AG10803 (cell line): ENCODE measurements around the gene HOXD9.
A peak's percentile ranks its signal among the peaks of the same experiment; 100 is the strongest.

ENCODE experiments used
- DNase-seq: peaks from one replicate; pipeline ENCODE4 v3.0.0; 2010; ENCODE audit warnings: low read depth
- H3K4me3 ChIP-seq: 2 replicates; pipeline ENCODE4 v1.5.1; 2011; ENCODE audit warnings: mild to moderate bottlenecking, low read length, control low read depth
- CTCF ChIP-seq: conservative IDR thresholded peaks from 2 replicates; pipeline ENCODE4 v1.5.1; 2011; ENCODE audit warnings: mild to moderate bottlenecking, low read length, control low read depth, inconsistent platforms

HOXD9 gene

GRCh38 chr2:176140513-176141317, 18.2 kb downstream of the HOXD9 start:
- peak overlapping the region; percentile 80 for H3K4me3 ChIP-seq
- peak; percentile 72 for TF ChIP-seq CTCF

GRCh38 chr2:176142281-176142680, 19.8 kb downstream of the HOXD9 start:
- TF ChIP-seq CTCF, result no peak
- DNase-seq, result no peak
- H3K4me3 ChIP-seq, result no peak overlapping the region

More at GRCh38 chr2:176140513-176141317, 18.2 kb downstream of the HOXD9 start:
- DNase-seq, result peak; percentile 73

- no peak for TF ChIP-seq CTCF
- H3K4me3 ChIP-seq, result no peak overlapping the region
- DNase-seq, result no peak
Measured at GRCh38 chr2:176145085-176145969, 22.8 kb downstream of the HOXD9 start.

- TF ChIP-seq CTCF, result no peak
- no peak overlapping the region for H3K4me3 ChIP-seq
- DNase-seq, result no peak
Measured at GRCh38 chr2:176146101-176146500, 23.6 kb downstream of the HOXD9 start.

GRCh38 chr2:176146645-176147044, 24.1 kb downstream of the HOXD9 start:
- DNase-seq, result no peak
- no peak for TF ChIP-seq CTCF
- H3K4me3 ChIP-seq, result no peak overlapping the region

- no peak for TF ChIP-seq CTCF
- no peak for DNase-seq
- no peak overlapping the region for H3K4me3 ChIP-seq
Measured at GRCh38 chr2:176147210-176147799, 24.8 kb downstream of the HOXD9 start.
